ENCODE measurements around the gene ACSBG1. TPM values are rescaled to one million over a fixed set of nuclear protein-coding genes. Genes with fewer than 3 reads are reported as not detected.
A peak's percentile ranks its signal among the peaks of the same experiment; 100 is the strongest.

ACSBG1 gene
- total RNA-seq, 1 donor from 2014 or later: 1.6 TPM

DNA sequence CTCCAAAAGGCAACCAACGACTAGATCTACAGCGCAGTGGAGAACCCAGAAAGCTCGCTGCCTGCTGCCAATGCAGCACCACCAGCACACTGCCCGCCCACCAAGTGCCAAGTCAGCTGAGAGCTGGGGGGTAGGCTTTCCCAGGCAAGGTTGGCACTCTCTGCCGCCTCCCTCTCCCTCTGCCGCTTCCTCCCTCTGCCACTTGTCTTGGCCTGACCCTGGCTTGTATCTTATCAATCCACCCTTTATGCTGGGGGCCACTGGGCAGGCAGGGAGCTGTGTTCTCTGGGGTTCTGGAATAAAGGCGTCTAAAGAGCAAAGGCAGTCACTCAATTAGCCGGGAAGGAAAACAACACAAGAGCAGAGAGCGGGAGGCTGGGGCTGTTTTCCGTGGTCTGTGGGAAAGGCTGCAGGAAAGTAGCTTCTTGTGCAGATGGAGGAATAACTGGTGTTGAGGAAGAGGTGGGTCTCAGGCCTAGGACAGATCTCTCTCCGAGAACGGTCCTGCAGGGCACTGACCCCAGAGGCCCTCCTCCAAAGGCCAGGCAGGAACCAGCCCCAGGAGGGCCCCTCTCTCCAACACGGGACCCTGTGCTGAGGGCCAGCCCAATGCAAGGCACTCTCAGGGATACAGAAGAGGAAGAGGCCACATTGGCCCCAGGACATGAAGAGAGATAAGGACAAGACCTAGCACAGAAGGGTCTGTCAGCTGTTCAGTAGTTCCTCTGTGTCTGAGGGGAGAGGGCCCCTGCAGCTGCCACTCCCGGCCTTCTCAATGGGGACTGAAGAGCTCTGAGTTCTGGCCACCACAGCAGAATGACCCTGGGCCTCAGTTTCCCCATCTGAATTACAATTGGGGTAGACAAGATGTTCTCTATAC is 30.8 kb downstream of the ACSBG1 start:
- DNase-seq (ENCODE audit: low spot score): peak; percentile 42

DNA sequence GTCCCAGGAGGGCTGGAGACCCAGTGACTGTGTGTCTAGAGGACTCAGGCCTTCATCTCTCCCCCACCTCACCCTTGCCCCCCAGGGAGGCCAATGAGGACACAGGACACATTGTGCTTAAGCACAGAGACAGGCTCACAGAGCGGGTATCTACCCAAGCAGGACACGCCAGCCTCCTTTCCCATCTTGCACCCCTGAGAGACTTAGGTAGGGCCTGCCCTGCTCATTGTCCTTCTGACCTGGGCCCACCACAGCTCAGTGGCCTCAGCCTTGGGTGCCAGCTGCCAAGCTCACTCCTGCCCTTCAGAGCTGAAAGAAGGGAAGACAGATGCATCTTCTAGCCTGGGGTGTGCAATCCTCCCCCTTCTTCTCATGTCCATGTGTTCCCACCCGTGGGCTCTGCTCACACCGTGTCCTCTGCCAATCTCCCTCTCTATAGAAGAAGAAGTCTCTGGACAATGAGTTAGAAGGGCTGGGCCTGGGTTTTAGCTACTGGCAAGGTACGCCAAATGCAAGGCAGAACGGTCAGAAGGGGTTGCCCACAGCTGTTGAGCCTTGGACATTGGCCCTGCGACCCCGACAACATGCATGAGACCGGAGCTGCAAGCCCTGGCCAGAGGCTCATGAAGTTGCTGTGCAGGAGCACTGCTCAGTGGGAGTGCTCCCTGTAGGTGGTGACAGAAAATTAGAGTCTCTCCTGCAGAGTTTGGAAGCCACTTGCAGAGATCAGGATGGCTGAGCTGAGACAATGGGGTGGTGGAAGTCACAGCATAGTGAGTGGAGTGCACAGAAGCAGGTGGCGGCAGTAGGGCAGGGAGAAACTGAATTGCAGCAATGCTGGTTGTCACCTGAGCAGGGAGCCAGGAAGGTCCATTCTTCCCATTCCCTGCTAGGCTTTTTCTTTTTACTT is 32.8 kb downstream of the ACSBG1 start:
- peak; percentile 37 for DNase-seq (ENCODE audit: low spot score)

DNA sequence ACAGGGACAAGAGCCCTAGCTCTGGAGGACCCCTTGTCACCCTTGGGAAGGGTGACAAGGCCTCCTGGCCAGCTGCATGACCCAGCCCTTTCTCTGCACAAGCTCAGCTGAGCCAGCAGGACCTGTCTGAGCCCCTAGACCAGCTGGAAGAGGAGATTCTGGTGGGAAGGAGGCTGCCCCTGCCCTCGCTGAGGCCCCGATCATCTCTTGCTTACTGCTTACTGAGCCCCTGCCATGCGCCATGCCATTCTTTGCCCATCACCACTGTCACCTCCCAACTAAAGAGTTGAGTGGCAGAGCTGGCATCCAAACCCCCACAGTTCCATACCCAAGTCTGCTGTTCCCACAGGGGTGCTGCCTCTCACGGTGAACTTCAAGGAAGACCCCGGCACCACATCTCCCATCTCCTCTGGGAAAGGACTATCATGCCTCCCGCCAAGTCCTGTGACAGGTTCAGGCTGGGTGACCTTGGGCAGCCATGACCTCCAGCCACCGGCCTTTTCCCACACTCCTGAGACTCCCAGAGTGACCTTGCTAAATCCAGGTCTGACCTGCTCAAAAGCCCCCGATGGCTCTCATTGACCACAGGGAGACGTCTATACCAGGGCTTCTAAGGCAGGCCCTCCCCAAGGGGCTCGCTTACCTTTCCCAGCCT is 34.0 kb downstream of the ACSBG1 start:
- peak; percentile 38 for DNase-seq (ENCODE audit: low spot score)

DNA sequence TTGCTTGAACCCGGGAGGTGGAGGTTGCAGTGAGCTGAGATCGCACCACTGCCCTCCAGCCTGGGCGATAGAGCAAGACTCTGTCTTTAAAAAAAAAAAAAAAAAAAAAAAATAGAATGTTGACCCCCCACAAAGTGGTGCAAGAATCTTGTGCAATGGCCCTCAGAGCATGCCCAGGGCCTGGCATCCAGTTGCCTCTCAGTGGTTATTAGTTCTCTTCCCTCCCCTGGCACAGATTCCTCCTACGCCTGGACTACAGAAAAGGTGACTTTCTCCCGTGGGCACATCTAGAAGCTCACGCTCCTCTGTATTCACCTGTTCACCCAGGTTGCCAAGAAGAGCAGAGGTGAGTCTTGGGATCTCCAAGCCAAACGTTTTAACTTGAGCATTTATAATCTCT is 36.7 kb downstream of the ACSBG1 start:
- DNase-seq (ENCODE audit: low spot score): peak; percentile 13

DNA sequence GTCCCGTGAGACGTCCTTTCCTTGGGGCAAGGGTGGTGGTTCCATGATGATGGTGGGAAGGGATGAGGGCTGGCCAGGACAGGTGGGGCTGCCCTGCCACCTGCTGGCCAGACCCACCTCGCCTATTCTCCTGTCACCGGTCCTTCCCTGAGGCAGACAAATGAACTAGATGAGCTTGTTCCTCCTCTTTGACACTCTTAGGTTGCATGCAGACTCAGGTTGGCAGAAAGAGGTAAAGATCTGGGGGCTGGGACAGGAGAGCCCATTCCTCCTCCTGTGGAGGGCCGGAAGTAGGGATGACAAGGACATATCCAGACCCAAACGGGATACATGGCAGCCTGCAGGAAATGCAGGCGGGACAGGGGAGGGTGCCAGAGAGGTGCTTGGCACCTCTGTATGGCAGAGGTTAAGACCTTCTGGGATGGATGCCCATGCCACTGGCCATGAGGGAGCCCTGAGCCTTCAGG is 38.6 kb downstream of the ACSBG1 start:
- DNase-seq (ENCODE audit: low spot score): peak; percentile 50

DNA sequence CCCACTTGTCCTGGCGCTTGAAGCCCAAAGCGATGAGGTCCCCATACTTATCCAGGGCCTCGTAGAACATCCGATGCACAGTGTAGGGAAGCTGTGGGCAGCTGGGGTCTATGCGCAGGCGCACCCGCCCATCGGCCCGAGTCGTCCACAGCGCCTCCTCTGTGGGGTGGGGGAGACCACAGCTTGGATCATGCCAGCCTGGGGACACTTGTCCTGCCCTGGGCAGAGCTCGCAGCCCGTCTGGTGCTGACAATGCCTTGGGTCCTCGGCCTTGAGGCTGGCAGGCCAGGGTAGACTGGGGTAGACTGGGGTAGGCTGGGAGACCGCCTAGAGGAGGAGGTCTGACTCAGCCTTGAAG is 39.8 kb downstream of the ACSBG1 start:
- DNase-seq (ENCODE audit: low spot score): no peak

DNA sequence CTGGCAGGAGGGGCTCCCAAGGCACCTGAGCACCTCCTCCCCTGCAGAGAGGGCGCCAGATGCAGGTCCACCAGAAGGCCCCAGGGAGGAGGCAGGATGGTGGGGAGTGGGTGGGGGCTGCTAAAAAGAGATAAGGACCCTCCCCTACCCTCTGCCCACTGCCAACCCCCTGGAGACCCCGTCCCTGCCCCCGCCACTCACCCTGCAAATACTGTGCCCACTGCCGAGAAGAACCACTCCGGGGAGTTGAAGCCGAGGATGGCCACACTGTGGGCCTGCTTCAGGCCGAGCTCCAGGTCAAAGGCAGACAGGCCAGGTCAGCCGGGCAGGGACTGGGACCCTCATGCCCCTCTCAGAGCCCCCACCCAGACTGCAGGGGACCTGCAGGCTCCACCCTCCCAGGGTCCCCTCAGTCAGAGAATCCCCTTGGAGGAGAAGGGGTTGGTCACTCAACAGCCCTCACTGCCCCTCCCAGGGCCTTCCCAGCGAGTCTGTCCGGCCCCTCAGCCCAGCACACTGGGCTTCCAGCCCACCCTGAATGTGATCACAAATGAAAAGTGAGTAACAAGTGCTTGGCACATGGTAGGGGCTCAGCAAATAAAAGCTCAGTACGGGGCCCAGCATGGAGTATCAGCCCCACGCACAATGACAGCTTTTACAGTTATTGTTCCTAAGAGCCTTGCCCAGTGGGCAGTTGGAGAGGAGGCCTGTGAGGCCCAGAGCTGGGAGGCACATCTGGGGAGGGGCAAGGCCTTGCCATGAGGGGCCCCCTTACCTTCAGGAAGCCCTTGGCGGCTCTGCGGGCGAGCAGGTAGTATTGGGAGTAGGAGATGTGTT is 40.4 kb downstream of the ACSBG1 start:
- DNase-seq (ENCODE audit: low spot score): no peak

DNA sequence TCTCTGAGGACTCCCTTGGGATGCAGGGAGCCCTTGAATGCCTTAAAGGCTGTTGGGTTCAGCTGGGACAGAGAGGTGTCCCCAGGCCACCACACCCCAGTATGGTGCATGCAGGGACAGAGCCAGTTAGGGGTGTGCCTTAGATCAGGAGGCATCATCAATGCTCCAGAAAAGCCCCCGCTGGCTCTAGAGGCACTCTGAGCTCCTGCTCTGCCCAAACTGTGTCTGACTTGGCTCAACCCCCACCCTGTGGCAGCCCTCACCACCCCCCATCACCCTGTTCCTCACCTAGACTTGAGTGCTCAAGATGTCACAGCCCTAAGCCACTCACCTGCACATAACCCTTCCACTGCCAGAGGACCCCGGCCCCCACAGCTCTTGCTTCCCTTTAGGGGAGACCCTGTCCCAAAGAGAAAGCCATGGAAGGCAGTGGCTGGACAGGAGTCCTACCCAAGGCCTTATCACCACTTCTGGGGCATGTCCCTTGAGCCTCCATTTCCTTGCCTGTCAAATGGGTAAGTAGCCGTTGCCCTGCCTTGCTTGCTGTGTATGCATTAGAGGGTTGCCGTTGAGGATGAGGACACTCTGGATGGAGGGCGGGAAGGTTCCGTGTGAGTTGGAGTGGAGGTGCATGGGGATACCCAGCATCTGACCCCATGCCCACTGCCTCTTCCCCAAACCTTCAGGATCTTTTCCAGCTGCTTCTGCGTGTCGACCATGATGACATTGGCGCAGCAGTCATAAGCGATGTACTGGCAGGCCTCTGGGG is 41.4 kb downstream of the ACSBG1 start:
- DNase-seq (ENCODE audit: low spot score): no peak

DNA sequence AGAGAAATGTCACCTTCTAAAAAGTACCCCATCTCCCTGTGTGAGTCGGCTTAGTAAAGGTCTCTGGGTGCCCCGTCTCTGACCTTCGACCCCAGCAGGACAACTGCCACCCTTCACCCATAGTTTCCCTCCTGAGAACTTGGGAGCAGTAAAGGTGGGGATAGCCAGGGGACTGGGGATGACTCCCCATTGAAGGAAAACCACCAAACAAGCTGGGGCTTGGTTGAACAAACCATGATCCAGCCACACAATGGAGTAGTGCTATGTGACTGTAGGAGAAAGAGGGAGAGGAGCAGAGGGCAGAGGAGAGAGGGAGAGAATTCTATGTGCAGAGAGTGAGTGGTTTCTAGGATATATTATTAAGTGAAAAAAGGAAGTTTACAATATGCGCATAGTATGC is 51.5 kb downstream of the ACSBG1 start:
- DNase-seq (ENCODE audit: low spot score): peak; percentile 1

DNA sequence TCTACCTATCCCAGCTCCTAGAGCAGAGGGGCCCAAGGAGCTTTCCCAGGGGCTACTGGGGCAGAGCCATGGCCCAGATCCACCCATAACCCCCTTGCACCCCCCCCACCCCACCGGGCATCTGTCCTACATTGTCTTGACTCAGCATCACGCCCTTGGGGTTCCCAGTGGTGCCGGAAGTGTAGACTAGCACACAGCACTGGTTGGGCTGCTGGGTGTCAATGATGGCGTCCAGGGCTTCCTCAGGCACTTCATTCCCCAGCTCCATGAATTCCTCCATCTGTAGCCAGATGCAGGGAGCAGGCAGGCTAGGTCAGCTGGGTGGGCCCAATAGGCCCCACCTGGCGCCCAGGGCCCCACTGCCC is 52.0 kb downstream of the ACSBG1 start:
- no peak for DNase-seq (ENCODE audit: low spot score)

DNA sequence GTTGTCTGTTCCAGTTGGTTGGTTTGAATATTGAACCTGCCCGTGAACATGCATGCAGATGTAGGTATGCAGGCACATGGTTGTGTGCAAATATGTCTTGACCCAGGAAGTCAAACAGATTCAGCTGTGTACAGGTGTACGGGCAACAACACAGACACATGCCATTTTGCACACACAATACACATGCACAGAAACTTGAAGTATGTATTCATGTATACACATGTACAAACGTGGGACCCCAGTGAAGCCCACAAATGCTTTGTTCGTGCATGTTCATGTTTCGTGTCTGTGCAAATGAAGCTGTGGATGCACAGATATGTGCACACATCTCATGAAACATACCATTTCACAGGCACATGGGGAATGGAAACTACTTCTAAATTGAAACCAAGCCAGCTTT is 54.5 kb downstream of the ACSBG1 start:
- DNase-seq (ENCODE audit: low spot score): peak; percentile 8

DNA sequence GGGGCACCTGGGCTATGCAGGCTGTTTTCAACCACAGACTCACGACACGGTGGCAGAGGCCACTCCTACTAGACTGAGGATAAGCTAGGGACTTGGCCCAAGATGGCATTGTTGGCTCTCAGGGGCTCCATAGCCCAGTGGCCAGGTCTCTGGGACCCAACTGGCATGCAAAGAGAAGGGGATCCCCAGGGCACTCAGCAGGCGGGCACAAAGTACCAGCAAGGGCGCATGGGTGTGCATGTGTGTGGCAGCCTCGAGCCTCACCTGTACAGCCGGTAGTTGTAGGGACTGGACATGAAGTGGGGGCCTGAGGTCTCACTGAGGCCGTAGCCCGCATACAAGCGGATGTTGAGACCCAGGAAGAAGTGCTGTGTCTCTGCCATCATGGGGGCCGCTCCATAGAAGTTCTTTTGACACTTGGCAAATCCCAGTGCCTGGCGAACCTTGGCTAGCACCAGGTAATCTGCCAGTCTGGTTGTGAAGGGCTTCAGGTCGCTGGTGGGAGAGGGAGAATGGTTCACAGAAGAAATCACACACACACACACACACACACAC is 55.0 kb downstream of the ACSBG1 start:
- peak; percentile 34 for DNase-seq (ENCODE audit: low spot score)

DNA sequence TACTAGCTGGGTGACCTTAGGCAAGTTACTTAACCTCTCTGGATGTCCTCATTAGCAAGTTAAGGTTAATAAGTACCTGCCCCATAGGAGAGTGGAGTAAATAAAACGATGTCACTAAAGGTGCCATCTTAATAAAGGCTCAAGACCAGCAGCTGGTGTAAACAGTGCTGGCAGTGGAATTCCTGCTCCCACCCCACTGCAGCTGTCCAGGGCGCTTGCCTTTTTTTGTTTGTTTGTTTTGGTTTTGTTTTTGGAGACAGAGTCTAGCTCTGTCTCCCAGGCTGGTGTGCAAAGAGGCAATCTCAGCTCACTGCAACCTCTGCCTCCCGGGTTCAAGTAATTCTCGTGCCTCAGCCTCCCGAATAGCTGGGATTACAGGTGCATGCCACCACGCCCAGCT is 56.3 kb downstream of the ACSBG1 start:
- DNase-seq (ENCODE audit: low spot score): no peak

DNA sequence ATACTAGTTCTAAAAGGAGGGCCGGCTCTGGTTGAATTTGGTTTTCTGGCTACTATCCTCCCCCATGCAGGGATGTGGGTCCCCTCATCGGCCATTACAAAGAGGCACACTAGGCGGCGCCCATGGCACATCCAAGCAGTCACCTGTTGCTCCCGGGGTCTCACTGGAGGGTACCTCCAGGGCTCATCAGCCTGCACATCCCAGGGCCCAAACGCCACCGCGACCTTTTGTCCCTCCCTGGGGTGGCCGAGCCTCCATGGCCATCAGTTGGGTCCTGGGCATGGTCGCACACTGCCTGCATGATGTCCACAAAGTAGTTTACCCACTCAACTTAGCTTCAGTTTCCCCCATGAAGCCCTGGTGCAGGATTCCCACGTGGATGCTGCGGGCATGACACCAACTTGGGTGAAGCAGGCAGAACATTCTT is 56.9 kb downstream of the ACSBG1 start:
- peak; percentile 51 for DNase-seq (ENCODE audit: low spot score)

DNA sequence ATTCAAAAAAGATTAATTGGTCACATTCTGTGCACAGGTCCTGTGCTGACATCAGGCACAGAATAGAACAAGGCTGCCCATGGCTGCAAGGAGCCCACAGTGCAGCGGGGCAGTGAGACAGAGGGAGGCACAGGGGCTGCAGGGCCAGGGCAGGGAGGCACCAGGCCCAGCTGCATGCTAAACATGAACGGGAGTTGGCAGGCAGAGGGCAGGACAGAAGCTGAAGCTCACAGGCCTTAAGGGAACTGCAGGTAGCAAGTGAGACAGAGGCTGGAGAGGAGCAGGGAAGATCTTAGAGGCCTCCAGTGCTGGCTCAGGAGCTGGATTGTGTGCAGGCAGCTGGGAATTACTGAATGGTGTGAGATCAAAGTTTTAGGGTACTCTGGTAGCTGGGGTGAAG is 59.0 kb downstream of the ACSBG1 start:
- DNase-seq (ENCODE audit: low spot score): peak; percentile 36

DNA sequence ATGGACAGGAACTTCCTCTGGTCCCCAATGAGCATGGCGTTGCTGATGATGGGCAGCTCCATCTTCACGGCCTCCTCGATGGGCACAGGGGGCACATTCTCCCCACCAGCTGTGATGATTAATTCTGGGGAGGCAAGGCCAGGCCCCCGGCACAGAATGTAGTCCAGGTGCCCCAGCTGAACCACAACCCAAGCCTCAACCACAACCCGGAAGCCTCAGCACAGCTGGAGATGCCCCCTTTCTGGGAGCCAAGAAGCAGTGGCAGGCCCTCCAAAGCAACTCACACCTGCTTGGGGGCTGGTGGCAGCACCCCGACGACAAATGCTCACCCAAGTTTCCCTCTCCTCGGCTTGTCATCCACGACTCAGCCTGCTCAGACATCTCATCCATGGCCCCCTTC is 60.0 kb downstream of the ACSBG1 start:
- no peak for DNase-seq (ENCODE audit: low spot score)

DNA sequence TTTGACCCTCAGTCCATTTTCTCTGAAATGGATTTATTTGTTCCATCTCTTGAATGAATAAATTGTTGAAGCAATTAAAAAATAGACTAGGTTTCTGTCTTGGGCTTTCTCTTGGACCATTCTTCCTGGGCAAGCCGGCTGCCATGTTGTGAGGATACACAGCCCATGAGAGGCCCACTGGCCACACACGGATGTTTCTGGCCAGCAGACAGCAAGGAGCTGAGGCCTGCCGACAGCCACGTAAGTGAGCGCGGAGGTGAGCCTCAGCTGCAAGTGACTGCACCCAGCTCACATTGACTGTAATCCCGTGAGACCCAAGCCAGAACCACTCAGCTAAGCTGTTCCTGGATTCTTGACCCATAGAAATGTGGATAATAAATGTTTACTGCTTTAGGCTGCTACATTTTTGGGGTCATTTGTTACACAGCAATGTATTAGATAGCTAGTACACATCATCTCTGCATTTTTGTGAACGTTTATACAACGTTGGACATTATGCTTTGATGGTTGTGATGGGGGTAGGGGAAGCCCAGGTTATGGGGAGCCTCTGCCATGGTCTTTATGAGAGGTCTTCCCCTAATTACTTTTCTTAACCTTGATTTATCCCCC is 62.4 kb downstream of the ACSBG1 start:
- peak; percentile 22 for DNase-seq (ENCODE audit: low spot score)

DNA sequence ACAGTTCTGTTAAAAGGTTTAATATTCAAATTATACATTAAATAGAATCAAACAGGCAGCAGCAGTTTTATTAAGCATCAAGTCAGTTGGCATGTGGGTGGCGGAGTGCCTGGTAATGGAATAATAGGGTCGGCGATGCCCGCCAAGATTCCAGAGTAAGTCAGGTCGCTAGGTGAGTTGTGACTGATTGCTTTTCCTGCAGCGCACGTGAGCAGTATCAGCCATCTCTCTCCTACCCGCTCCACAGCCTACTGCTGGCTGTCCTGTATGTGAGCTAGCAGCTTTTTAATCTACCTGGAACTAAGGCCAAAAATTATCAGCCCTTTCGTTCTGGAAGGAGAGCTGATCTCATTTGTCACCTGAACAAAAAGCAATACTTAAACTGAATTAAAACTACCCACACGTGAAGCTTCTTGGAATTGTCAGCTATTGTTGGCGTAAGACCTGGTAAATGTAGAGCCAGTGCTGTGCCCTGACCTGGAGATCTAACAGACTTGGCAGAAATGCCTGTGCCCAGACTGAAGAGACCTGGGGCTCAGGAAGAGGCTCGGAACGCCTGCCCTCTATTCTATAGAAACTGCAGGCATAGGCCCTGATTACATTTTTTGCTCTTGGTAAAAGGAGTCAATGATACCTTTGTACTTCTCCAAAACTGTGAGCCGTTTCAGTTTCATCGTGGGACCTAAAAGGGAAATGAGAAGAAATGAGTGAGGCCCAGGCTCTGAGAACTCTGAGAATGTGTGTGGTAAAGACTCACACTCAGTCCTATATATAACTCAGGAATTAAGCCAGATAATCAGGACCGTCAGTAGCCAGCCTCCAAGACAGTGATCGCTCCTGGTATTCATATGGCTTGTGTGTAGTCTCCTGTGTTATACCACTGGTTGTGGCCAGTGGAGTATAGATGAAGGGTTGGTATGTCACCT is 63.3 kb downstream of the ACSBG1 start:
- peak; percentile 22 for DNase-seq (ENCODE audit: low spot score)

DNA sequence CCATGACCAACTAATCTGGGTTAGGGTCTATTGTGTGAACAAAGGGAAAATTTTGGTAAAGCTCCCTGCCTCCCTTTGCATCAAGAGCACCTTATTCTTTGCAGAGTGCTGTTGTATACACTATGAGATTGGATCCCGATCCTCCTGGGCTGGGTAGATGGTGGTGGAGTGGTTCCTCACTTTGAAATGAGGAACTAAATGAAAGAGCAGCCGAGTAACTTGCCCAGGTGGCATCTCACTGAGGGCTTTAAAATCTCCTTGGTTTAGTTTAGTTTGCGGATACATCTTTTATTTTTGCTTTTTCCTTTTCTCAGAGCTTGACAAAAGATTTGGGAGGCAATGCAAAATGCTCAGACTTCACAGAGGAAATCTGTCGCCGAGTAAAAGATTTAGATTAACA is 65.8 kb downstream of the ACSBG1 start:
- DNase-seq (ENCODE audit: low spot score): peak; percentile 13

All from ureter (tissue), 1 donor.